Hematopoietic multipotent progenitor cell treated with erythropoietin and hydrocortisone succinate and interleukin-3 and kit ligand, for 4 days (in vitro differentiated cells): ENCODE data around the gene SPAG8.

Source experiments
- DNase-seq: peaks from one replicate; pipeline ENCODE4 v3.0.0-alpha.2; 2015

SPAG8 gene

DNA sequence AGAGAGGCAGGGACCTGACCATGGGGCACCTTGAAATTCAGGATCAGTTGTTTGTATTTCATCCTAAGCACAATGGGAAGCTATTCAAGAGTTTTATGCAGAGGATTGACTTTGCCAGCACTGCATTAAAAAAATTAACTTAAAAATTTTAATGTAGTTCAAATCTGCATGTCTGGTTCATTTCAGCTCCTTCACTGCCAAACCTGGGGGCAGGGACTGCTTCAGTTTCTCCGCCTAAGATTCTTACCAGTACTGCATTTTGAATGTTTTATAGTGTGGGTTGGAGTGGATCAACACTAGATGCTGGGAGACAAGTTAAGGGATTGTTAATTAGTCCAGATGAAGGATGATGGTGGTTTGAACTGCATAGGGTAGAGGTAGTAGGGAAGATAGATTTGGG is 42.3 kb downstream of the SPAG8 start:
- no peak for DNase-seq

DNA sequence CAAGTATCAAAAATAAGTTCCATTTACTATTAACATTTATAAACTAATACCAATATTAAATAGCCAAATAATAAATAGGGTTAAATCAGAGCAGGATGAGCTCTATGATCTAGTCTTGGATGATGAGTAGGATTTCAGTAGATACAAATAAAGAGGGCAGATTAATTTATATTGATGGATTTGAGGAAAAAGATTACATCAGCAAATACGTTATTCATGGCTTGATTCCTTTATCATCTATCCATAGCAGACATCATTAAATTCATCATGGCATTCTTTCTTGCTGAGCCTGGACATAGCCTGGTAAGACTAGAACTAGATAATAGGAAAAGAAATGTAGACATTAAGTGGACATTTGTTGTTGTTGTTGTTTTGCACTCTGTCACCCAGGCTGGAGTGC is 44.6 kb downstream of the SPAG8 start:
- DNase-seq: no peak

DNA sequence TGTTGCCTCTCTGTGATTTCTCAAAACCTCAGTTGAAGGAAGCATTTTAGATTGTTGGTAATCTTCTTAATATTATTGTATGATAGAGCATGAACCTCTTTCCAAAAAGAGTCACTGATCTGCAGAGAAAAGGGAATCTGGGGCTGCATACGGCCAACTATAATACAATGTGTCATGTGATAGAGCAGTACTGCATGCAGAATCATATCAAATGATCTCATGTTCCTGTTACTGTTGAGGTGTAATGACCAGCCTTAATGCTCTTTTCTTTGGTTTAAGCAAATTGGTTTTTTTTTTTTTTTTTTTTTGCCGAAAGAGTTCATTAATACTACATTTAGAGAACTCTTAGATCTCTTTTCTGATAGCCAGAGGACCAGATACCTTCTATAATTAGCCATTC is 45.1 kb downstream of the SPAG8 start:
- peak; percentile 21 for DNase-seq

DNA sequence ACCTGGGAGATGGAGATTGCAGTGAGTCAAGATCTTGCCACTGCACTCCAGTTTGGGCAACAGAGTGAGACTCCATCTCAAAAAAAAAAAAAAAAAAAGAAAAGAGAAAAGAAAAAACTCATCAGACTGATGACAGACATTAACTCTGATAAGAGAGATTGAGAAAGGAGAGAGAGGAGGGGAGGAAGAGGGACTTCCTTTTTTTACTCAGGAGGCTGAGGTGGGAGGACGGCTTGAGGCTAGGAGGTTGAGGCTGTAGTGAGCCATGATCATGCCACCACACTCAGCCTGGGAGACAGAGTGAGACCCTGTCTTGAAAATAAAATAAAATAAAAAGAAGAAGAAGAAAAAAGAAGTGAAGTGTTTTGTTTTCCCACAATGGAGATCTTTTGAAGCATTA is 48.3 kb downstream of the SPAG8 start:
- peak; percentile 19 for DNase-seq

DNA sequence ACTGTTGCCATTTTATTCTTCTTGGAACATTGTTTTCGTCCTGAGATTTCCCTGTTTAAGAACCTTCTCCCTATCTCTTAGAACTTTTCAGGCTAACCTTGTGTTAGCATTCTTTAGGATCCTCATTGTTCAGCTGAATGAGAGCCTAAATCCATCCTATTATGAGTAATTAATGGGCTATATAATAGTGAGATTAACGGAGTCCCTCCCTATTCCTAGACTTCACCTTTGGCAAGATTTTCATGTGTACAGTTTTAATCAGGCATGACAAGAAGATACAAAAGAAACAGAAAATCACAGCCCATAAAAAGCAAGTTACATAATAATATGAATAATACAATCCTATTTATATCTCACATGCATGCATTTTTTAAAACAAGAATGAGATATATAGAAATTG is 48.9 kb downstream of the SPAG8 start:
- no peak for DNase-seq

DNA sequence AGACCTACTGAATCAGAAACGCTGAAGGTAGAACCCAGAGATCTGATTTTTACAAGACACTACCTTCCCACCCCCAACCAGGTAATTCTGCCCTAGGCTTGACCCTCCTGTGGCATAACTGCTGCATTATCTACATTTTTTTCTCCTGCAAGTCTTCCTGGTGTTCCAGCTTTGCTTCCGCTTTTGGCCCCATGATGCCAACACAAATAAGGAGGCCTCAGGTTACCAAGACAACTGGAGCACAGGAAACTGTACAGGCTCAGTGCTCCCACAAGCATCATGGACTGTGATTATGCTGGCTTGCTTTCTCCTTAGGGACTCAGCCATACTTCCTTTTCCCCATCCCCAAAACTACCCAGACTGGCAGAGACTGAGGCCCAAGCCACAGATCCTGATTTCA is 51.4 kb downstream of the SPAG8 start:
- DNase-seq: peak; percentile 37

DNA sequence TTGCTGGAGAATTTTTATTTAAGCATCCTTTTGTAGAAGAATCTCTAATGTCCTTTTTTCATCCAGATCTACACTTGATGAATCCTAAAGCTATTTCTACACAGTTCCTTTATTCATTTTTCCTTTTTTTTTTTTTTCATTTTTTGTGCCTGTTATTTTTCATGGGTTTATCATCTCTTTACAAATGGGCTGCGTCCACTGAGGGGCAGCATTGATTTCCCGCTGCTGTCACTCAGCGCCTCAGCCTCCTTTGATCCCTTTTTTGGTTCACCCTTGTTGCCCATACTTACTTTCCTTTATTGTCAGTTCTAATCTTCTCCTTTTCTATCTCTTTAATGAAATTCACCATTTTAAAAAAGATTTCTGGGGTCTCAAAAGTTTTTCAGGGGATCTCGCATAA is 52.3 kb downstream of the SPAG8 start:
- no peak for DNase-seq
